GM12873 (cell line): Measurements from ENCODE around the gene UMODL1.

Source experiments
- TF ChIP-seq, protein P1 (sequence below): IDR thresholded peaks from 2 replicates; pipeline ENCODE4 v1.5.1; 2012; ENCODE audit warnings: low read depth, mild to moderate bottlenecking, moderate library complexity, low read length, control low read depth; ENCODE audit not compliant: insufficient read depth; ENCODE audit errors: missing control alignments

Gene UMODL1

DNA sequence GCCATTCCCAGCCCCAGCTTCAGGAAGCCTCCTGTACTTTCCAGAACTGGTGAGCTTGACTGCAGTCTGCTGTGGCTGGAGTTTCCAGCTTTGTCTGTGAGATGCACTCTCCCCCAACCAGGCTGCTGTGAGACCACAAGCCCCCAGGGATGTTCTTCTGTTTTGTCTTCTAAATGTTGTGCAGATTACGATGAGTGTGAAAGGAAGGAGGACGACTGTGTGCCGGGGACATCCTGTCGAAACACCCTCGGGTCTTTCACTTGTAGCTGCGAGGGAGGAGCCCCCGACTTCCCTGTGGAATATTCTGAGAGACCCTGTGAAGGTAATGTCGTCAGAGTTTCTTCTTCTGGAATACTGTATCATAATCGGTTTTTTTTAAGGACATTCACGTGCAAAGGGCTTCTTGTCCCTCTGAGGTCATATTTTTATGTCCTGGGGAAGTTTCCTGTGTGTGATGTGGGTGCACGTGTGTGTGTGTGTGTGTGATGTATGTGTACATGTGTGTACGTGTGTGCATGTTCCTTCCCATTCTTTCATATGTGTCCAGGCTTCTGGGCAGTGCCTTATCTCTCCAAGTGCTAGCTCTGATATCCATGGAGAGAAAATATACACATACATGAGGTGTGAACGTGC is 49.9 kb downstream of the UMODL1 start:
- TF ChIP-seq, protein P1, sequence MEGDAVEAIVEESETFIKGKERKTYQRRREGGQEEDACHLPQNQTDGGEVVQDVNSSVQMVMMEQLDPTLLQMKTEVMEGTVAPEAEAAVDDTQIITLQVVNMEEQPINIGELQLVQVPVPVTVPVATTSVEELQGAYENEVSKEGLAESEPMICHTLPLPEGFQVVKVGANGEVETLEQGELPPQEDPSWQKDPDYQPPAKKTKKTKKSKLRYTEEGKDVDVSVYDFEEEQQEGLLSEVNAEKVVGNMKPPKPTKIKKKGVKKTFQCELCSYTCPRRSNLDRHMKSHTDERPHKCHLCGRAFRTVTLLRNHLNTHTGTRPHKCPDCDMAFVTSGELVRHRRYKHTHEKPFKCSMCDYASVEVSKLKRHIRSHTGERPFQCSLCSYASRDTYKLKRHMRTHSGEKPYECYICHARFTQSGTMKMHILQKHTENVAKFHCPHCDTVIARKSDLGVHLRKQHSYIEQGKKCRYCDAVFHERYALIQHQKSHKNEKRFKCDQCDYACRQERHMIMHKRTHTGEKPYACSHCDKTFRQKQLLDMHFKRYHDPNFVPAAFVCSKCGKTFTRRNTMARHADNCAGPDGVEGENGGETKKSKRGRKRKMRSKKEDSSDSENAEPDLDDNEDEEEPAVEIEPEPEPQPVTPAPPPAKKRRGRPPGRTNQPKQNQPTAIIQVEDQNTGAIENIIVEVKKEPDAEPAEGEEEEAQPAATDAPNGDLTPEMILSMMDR, result no peak

DNA sequence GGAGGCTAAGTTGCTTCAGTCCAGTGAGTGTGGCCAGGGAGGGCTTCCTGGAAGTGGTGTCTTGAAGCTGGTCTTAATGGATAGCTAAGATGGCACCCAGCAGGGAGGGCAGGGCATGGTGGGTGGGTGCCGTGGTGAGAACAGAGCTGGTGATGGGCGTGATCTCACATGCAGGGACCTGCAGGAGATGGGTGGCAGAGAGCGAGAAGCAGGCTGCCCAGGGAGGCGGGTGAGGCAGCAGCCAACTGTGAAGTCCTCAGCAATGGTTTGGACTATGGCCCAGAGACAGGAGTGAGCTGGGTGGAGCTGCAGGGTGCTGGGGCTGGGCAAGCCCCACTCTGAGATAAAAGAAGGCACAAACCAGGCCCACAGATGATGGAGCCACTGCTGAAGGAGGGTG is 50.7 kb downstream of the UMODL1 start:
- TF ChIP-seq, protein P1, result no peak

DNA sequence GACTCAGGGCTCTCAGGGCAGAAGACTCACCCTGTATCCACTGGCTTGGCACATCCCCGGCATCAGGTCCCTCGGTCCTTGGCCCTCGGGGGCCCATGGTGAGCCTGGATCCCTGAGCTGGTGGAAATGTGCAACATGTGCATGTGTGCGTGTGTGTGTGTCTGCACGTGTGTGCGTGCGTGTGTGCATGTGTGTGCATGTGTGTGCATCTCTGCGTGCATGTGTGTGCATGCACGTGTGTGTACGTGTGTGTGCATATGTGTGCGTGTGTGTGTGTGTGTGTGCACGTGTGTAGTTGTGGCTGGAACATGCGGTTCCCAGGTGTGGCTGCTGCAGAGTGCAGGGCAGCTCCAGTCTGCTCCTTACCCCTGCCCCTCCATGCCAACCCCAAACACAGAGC is 51.3 kb downstream of the UMODL1 start:
- TF ChIP-seq, protein P1, result no peak

DNA sequence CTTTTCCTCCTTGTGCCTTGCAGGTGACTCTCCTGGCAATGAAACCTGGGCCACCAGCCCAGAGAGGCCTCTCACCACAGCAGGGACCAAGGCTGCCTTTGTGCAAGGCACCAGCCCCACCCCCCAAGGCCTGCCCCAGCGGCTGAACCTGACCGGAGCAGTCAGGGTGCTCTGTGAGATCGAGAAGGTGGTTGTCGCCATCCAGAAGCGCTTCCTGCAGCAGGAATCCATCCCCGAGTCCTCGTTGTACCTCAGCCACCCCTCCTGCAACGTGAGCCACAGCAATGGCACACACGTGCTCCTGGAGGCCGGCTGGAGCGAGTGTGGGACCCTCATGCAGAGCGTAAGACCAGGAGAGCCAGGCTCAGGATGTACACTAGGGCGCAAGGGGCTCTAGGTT is 51.7 kb downstream of the UMODL1 start:
- TF ChIP-seq, protein P1, result no peak

DNA sequence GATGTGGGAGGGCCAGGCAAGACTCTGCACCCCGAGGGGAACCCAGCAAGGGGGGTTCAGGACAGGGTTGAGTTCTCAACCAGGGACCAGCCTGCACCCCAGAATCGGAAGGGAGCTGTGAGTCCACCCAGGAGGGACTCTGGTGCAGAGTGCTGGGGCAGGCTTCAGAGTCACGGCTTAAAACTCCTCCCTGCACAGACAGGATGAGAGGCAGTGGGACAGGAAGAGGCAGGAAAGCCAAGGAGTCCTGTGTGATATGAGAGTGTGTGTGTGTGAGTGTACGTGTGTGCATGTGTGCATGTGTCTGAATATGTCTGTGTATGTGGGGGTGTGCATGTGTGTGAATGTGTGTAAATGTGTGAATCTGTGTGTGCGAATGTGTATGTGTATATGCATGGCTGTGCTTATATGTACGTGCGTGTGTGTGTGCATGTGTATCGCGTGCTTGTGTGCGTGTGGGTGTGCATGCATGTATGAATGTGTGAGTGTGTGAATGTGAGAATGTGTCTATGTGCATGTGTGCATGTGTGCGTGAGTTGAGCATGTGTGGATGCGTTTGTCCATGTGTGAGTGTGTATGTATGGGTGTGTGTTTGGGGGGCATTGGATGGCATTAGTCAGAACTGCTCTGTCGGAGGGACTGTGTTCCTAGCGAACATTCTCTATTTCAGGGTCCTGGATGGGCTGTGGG is 52.2 kb downstream of the UMODL1 start:
- TF ChIP-seq, protein P1, result no peak

DNA sequence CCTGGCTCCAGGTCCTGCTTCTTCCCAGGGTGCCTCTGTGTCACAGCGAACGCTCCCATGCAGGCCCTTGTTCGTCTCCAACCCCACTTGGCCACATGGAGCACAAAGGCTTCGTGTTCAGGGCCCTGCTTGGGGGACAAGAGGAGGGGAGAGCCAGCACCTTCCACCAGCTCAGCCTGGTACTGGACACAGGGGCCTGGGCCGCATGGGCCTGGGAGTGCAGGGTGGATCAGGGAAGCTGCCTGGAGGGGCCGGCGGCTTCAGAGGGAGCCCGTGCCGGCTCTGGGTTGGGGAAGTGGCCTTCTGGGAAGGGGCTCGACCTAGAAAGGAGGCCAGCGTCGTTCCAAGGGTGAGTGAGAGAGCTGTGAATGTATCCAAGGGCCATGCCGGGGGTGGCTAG is 53.0 kb downstream of the UMODL1 start:
- TF ChIP-seq, protein P1, result no peak

DNA sequence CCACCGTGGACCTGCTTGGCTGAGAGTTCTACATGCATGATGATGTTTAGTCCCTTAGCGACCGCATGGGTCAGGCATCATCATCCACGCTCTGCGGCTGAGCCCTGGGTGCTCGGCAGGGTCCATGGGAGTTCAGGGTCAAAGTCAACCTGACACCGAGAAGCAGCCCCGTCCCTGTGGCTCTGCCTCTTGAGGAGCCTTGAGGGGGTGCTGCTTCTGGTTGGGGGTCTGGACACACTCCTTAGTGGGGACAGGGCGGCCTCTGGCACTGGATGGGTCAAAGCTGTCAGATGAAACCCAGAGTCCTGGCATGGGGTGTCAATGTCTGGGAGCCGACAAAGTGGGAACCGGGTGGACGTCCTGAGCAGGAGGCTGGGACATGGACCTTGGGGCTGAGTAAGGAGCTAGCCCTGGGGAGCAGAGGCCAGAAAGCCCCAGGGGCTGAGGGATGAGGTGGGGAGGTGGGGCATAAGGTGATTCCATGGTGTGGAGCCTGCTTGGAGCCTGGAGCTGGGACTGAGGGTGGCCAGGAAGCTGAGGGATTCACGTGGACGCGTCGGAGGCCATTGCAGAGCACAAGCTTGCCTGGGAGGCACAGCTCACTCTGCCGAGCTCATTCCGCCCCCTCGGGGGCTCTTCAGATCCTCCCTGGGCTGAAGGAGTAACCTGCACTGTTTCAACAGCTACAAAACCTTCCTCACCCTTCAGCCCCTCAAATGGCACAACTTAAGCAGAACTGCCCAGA is 53.9 kb downstream of the UMODL1 start:
- TF ChIP-seq, protein P1, result no peak
